Stimulated activated CD4-positive, alpha-beta T cell treated with anti-CD3 and anti-CD28 coated beads, Interleukin-4, amount 100 ng/mL, for 24 hours (primary cell): ENCODE measurements around the gene CASP7.

Experiments used
- DNase-seq: peaks from one replicate; pipeline ENCODE4 v3.0.0-alpha.2; 2020

CASP7 gene

GRCh38 chr10:113666682-113667252 is 12.9 kb upstream of the CASP7 start:
- DNase-seq = no peak

- DNase-seq = peak; percentile 19
Observed at GRCh38 chr10:113680190-113681111, 739 bp downstream of the CASP7 start.

GRCh38 chr10:113681533-113682470 is 2.1 kb downstream of the CASP7 start:
- DNase-seq = peak; percentile 46

GRCh38 chr10:113683300-113683699 is 3.6 kb downstream of the CASP7 start:
- DNase-seq = no peak

GRCh38 chr10:113686028-113686427 is 6.3 kb downstream of the CASP7 start:
- no peak for DNase-seq

GRCh38 chr10:113687037-113687436 is 7.3 kb downstream of the CASP7 start:
- no peak for DNase-seq

- no peak for DNase-seq
Observed at GRCh38 chr10:113689057-113689456, 9.3 kb downstream of the CASP7 start.

- no peak for DNase-seq
Observed at GRCh38 chr10:113689574-113689973, 9.9 kb downstream of the CASP7 start.

- DNase-seq = no peak
Observed at GRCh38 chr10:113690749-113691148, 11.0 kb downstream of the CASP7 start.

GRCh38 chr10:113691381-113691780 is 11.7 kb downstream of the CASP7 start:
- DNase-seq = no peak

- DNase-seq = no peak
Observed at GRCh38 chr10:113692271-113692670, 12.6 kb downstream of the CASP7 start.

GRCh38 chr10:113693348-113693747 is 13.6 kb downstream of the CASP7 start:
- DNase-seq = no peak

- DNase-seq = no peak
Observed at GRCh38 chr10:113695691-113696090, 16.0 kb downstream of the CASP7 start.

GRCh38 chr10:113697595-113697994 is 17.9 kb downstream of the CASP7 start:
- DNase-seq = no peak

- peak; percentile 26 for DNase-seq
Observed at GRCh38 chr10:113704637-113705343, 25.1 kb downstream of the CASP7 start.

- DNase-seq = no peak
Observed at GRCh38 chr10:113705344-113705652, 25.6 kb downstream of the CASP7 start.

- no peak for DNase-seq
Observed at GRCh38 chr10:113706623-113707022, 26.9 kb downstream of the CASP7 start.

- no peak for DNase-seq
Observed at GRCh38 chr10:113708640-113709039, 28.9 kb downstream of the CASP7 start.

- DNase-seq = no peak
Observed at GRCh38 chr10:113709221-113709838, 29.6 kb downstream of the CASP7 start.

- no peak for DNase-seq
Observed at GRCh38 chr10:113711142-113711541, 31.4 kb downstream of the CASP7 start.

GRCh38 chr10:113712024-113712423 is 32.3 kb downstream of the CASP7 start:
- DNase-seq = no peak
